NB4 (cell line): ENCODE measurements around the gene PDE1A.

Source experiments
- MAX ChIP-seq: IDR thresholded peaks from 2 replicates; pipeline ENCODE4 v1.6.1; 2011; ENCODE audit warnings: low read depth, low read length
- MYC ChIP-seq: IDR thresholded peaks from 2 replicates; pipeline ENCODE4 v1.6.1; 2011; ENCODE audit warnings: low read depth, low read length
- POLR2A ChIP-seq: IDR thresholded peaks from 2 replicates; pipeline ENCODE4 v1.6.1; 2011; ENCODE audit warnings: mild to moderate bottlenecking; ENCODE audit not compliant: insufficient read length; ENCODE audit errors: extremely low read depth
- TF ChIP-seq, protein P1 (sequence below): IDR thresholded peaks from one replicate; pipeline ENCODE4 v1.5.1; 2012; ENCODE audit warnings: low read depth, low read length

- TF ChIP-seq, protein P1, sequence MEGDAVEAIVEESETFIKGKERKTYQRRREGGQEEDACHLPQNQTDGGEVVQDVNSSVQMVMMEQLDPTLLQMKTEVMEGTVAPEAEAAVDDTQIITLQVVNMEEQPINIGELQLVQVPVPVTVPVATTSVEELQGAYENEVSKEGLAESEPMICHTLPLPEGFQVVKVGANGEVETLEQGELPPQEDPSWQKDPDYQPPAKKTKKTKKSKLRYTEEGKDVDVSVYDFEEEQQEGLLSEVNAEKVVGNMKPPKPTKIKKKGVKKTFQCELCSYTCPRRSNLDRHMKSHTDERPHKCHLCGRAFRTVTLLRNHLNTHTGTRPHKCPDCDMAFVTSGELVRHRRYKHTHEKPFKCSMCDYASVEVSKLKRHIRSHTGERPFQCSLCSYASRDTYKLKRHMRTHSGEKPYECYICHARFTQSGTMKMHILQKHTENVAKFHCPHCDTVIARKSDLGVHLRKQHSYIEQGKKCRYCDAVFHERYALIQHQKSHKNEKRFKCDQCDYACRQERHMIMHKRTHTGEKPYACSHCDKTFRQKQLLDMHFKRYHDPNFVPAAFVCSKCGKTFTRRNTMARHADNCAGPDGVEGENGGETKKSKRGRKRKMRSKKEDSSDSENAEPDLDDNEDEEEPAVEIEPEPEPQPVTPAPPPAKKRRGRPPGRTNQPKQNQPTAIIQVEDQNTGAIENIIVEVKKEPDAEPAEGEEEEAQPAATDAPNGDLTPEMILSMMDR: no peak
- TF ChIP-seq POLR2A: no peak
- TF ChIP-seq MYC: no peak
- no peak for TF ChIP-seq MAX
Observed at GRCh38 chr2:182302174-182302573, 124.7 kb downstream of the PDE1A start.
